Measurements from ENCODE around the gene B3GALT5.

- no peak for TF ChIP-seq CTCF (IDR thresholded peaks at IDR 0.05)
- TF ChIP-seq POLR2A (IDR thresholded peaks at IDR 0.05) = no peak
These were observed 83.5 kb downstream of the B3GALT5 start for GRCh38 chr21:39696196-39696595.

Measured in adrenal gland (tissue), 5 donors.